Hepatocyte (in vitro differentiated cells): ENCODE results near the gene C4orf17.

ENCODE experiments used
- EZH2 ChIP-seq: fragments of 200-600 bp; sonication (generic); IDR thresholded peaks from 2 replicates; pipeline ENCODE4 v1.6.1; 2016; ENCODE audit warnings: antibody characterized with exemption, mild to moderate bottlenecking, borderline replicate concordance
- TF ChIP-seq, protein P1 (sequence below): fragments of 200-600 bp; sonication (generic); IDR thresholded peaks from 2 replicates; pipeline ENCODE4 v1.5.1; 2016; ENCODE audit warnings: antibody characterized with exemption, mild to moderate bottlenecking; ENCODE audit not compliant: poor library complexity

DNA sequence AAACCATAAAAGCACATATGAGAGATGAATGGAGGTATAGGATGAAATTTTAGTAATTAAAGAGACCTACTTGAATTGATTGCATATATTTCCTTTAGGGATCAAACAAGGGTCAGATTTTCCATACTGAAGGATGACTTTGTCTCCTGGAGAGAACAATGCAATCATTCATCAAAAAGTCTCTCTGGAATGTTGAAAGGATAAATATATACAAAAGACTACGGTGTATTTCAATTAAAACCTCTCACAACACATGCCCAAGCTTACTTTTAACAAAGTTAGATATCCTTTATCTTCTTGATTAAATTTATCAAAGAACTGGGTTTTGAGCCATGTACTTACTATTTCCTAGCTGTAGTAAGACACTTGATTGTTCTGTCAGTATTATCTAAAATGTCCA is 38.9 kb upstream of the C4orf17 start:
- TF ChIP-seq EZH2: no peak
- TF ChIP-seq, protein P1, sequence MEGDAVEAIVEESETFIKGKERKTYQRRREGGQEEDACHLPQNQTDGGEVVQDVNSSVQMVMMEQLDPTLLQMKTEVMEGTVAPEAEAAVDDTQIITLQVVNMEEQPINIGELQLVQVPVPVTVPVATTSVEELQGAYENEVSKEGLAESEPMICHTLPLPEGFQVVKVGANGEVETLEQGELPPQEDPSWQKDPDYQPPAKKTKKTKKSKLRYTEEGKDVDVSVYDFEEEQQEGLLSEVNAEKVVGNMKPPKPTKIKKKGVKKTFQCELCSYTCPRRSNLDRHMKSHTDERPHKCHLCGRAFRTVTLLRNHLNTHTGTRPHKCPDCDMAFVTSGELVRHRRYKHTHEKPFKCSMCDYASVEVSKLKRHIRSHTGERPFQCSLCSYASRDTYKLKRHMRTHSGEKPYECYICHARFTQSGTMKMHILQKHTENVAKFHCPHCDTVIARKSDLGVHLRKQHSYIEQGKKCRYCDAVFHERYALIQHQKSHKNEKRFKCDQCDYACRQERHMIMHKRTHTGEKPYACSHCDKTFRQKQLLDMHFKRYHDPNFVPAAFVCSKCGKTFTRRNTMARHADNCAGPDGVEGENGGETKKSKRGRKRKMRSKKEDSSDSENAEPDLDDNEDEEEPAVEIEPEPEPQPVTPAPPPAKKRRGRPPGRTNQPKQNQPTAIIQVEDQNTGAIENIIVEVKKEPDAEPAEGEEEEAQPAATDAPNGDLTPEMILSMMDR: no peak
